ENCODE measurements around the gene AMZ1.

The AMZ1 gene

GRCh38 chr7:2757361-2757903 lies 69.4 kb downstream of the AMZ1 start:
- DNase-seq = no peak

- no peak for DNase-seq
Observed at GRCh38 chr7:2757904-2758672, 70.1 kb downstream of the AMZ1 start.

GRCh38 chr7:2758673-2759616 lies 70.9 kb downstream of the AMZ1 start:
- DNase-seq = no peak

DNA sequence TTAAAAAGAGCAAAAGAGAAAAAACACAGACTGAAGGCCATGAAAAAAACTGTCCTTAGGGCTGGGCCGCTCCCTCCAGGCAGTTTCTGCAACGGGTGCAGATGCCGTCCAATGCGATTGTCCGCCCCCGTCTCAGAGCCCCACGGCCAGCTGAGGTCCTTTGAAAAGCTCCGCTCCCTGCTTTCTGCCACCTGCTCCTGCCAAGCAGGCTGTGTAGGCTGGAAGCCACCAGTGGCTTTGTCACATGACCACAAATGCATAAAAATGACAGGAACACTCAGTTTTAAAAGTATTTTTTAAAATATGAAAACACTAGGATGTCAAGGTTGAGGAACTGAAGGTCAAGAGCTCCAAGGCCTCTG lies 71.7 kb downstream of the AMZ1 start:
- no peak for DNase-seq

GRCh38 chr7:2760098-2760889 lies 72.3 kb downstream of the AMZ1 start:
- peak; percentile 19 for DNase-seq

DNA sequence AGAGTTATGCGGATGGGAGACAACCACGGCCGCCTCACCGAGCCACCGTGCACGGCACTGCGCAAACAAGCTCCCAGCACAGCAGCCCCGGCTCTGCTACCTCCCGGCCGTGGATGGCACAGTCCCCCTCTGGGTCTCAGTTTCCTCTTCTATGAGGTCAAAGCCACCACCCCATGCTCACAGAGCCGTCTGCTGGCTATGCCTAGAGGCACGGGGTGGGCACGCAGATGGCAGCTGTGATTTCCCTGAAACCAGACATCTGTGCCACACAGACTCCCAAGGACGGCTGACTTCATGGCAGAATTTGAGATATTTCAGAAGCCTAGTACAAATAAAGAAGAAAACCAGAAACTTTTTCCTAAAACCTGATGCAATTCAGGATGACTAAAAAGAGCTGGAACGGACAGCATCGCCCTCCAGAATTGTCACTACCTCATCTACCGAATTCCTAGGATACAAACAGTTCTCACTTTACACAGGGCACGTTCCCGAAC lies 73.2 kb downstream of the AMZ1 start:
- DNase-seq = no peak

GRCh38 chr7:2761801-2762497 lies 73.9 kb downstream of the AMZ1 start:
- no peak for DNase-seq

DNA sequence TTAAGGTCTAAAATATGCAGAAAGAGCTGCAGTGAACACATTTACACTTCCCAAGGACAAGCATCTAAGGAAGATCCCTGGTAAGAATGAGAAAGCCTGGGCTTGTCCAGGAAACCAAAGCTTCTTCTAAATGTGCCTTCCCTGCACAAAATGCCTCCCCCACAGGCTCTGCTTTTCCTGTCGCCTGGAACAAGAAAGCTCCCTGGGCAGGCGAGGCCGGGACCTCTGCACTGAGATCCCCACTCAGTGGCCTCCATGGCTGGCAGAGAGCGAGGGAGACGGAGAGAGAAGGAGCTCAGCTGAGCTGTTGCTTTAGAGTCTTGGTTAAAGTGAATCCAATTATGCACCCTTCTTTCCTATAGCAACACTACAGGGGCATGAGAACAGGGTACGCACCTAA lies 75.6 kb downstream of the AMZ1 start:
- DNase-seq = no peak

GRCh38 chr7:2764621-2765020 lies 76.6 kb downstream of the AMZ1 start:
- DNase-seq = no peak
